Amniotic epithelial cell (primary cell): ENCODE data around the gene CTNNA2.
A peak's percentile ranks its signal among the peaks of the same experiment; 100 is the strongest.

Source experiments
- DNase-seq: peaks from one replicate; pipeline ENCODE4 v3.0.0-alpha.2; 2010; ENCODE audit warnings: low read depth

CTNNA2 gene

GRCh38 chr2:80205498-80205897 is 692.6 kb downstream of the CTNNA2 start:
- no peak for DNase-seq

- no peak for DNase-seq
Measured at GRCh38 chr2:80209458-80209857, 696.6 kb downstream of the CTNNA2 start.

DNA sequence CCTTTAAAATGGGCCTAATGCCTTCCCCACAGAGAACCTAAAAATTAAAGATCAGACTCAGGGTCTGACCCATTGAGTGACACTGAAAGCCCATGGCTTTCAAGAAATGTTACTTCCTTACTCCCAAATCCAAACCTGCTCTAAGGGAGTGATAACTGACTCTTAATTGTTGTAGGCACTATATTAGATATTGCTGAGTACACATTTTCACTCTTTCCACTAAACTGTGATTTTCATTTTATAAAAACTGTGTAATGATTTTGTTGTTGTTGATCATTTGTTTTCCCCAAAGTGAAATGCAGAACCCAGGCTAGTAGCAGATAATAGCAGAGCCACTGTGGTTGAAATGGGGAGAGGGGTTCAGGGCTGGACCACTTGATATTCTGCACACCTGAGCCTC is 704.6 kb downstream of the CTNNA2 start:
- no peak for DNase-seq

GRCh38 chr2:80222644-80223043 is 709.8 kb downstream of the CTNNA2 start:
- no peak for DNase-seq

DNA sequence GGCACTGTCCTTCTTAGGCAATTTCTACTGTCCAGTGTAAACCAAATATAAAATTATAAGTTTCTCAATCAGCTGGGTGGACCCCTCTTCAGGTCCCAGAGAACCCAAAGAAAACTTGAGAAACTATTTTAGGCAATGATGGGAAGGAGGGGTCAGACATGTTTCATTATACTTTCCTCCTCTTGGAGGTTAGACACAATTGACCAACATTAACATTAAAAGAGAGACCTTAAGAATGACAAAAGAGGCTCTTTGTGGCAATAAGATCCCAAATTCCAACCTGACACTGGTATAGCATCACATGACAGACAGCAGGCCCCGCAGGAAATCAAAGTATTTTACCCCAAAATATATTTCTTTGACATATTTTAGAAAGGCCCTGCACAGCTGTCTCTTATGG is 718.6 kb downstream of the CTNNA2 start:
- DNase-seq: no peak

DNA sequence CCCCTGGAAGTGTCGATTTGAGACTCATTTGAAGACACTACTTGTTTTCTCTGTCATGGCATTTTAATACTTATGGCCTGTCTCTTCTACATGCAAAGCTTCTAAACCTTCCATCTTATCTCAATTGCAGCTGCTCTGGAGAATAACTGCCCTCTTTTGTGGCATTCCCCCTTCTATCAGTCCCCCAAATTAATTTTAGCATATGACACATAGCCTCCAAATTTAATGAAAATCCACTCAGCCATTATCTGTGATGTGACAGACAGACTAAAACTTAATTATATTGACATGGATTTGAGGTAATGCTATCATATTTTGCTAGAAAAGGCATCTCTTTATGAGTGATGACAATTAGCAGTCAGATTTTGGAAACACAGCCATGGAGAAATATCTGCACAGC is 720.5 kb downstream of the CTNNA2 start:
- DNase-seq: no peak

- peak; percentile 31 for DNase-seq
Measured at GRCh38 chr2:80238692-80239469, 726.0 kb downstream of the CTNNA2 start.

GRCh38 chr2:80242355-80242910 is 729.6 kb downstream of the CTNNA2 start:
- no peak for DNase-seq

- DNase-seq: no peak
Measured at GRCh38 chr2:80244905-80245584, 732.2 kb downstream of the CTNNA2 start.

GRCh38 chr2:80246534-80246933 is 733.7 kb downstream of the CTNNA2 start:
- DNase-seq: no peak

DNA sequence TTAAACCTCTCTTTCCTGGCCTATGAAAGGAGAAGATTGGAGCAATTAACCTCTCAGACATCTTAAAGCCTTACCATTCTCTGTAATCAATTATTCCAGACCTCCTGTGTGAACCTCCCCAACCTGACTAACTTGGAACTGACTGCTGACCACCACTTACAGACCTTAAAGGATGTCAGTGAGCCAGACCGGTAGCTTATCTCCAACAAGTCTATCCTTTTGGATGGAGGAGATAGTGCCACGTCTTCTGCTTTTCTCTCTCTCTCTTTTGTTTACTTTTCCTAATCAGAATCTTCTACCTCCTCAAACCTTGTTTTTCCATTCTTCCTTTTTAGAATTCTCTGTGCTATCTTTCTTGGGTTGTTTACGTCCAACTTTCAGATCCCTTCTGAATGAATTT is 734.5 kb downstream of the CTNNA2 start:
- no peak for DNase-seq

GRCh38 chr2:80248146-80248545 is 735.3 kb downstream of the CTNNA2 start:
- no peak for DNase-seq

DNA sequence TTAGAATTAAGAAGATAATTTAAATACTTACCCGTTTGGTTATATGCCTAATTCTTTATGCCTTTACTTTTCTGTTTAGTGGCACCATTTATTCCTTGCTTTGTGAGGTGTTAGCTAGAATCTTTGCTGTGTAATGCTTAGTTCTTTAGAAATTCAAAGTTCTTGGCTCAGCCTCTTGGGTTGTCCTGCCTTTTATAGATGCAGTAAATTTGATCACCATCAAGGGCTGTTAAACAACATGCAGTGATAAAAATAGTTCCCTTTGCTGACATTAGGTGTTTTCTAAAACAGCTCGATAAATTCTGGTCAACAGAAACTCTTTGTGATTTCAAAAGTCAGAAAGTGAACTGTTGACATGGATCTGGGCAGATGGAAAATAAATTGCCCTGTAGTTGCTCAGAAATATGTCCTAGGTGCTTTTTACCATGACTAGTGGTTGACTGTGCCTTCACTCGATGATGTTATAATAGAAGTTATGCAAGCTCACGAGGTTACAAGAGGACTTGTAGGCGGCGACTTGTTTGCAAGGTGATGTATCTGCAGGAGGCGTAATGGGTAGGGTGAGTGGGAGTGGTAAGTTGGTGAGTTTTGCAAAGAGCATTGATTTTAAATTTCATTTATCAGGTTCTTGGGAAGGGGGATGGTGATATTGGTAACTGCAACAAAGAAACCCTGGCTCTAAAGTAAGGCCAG is 739.6 kb downstream of the CTNNA2 start:
- no peak for DNase-seq

- peak; percentile 66 for DNase-seq
Measured at GRCh38 chr2:80255918-80256781, 743.3 kb downstream of the CTNNA2 start.

- DNase-seq: no peak
Measured at GRCh38 chr2:80256782-80257167, 743.9 kb downstream of the CTNNA2 start.

DNA sequence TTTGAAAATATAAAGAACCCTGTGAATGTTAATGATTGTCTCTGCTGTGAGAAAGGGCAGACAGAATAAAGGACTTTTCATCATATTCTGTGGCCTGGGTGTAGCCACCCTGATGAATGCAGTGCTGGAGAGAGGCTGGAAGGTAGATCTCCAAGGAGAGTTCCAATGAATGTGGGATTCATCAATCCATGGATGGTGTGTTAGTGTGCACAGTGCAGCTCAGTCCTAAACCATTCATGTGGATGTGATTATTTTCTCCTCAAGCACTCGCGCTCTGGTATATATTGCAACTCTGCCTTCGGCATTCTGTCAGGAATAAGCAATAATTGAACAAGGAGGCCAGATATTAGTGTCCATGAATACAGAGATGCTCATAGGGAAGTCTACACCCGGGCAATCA is 744.6 kb downstream of the CTNNA2 start:
- DNase-seq: no peak

- DNase-seq: no peak
Measured at GRCh38 chr2:80258341-80258740, 745.5 kb downstream of the CTNNA2 start.

DNA sequence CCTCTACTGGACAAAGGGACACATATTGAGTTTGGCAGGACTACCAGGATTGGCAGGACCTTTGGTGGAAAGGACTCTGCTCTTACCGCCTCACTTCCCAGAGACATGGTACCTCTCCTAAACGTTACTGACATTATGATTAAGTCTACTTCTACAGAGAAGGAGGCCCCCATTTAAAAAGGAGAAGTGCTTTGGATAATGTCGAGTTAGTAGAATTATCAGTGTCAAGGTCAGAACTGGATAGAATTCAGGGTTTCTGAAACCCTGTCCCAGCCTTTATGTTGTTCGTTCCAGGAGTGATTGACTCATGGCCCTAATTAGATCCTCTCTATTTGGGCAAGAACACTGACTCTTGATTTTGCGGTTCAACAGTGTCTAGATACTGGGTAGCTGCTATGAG is 745.9 kb downstream of the CTNNA2 start:
- no peak for DNase-seq

- DNase-seq: no peak
Measured at GRCh38 chr2:80259292-80259691, 746.4 kb downstream of the CTNNA2 start.

- DNase-seq: no peak
Measured at GRCh38 chr2:80266231-80266630, 753.4 kb downstream of the CTNNA2 start.

DNA sequence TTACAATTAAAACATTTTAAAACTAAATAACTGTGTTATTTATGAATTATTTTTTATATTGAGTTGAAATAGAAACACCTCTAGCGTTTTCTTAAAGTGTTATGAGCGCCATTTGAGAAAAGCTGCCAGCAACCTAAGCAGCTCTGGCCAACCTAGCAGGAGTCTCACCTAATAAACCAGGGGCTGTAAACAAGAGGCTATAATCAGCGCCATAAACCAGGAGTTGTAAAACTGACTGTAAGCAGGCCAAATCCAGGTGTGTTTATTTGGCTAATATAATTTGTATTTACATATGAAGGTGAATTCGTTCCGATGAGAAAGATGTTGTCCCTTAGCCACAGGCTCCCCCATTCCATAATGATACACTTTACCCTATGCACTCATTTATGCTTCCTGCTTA is 757.0 kb downstream of the CTNNA2 start:
- no peak for DNase-seq

DNA sequence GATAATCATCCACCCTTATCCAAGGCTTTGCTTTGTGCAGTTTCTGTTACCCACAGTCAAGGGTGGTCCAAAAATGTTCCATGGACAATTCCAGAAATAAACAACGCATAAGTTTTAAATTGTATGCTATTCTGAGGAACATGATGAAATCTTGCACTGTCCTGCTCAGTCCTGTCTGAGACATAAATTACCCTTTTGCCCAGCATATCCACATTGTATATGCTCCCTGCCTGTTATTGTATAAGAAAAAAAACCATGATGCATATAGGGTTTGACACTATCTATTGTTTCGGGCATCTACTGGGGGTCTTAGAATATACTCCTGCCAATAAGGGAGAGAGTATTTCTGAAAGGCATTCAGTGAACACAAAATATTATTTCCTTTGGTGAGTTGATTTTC is 767.7 kb downstream of the CTNNA2 start:
- no peak for DNase-seq
